ENCODE data around the gene ANKFY1.

ANKFY1 gene, protein sequence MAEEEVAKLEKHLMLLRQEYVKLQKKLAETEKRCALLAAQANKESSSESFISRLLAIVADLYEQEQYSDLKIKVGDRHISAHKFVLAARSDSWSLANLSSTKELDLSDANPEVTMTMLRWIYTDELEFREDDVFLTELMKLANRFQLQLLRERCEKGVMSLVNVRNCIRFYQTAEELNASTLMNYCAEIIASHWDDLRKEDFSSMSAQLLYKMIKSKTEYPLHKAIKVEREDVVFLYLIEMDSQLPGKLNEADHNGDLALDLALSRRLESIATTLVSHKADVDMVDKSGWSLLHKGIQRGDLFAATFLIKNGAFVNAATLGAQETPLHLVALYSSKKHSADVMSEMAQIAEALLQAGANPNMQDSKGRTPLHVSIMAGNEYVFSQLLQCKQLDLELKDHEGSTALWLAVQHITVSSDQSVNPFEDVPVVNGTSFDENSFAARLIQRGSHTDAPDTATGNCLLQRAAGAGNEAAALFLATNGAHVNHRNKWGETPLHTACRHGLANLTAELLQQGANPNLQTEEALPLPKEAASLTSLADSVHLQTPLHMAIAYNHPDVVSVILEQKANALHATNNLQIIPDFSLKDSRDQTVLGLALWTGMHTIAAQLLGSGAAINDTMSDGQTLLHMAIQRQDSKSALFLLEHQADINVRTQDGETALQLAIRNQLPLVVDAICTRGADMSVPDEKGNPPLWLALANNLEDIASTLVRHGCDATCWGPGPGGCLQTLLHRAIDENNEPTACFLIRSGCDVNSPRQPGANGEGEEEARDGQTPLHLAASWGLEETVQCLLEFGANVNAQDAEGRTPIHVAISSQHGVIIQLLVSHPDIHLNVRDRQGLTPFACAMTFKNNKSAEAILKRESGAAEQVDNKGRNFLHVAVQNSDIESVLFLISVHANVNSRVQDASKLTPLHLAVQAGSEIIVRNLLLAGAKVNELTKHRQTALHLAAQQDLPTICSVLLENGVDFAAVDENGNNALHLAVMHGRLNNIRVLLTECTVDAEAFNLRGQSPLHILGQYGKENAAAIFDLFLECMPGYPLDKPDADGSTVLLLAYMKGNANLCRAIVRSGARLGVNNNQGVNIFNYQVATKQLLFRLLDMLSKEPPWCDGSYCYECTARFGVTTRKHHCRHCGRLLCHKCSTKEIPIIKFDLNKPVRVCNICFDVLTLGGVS

GRCh38 chr17:4263282-4264215, at the start of gene ANKFY1:
ANKFY1 (minus strand) TSS chr17:4263979; CDS start chr17:4263941, 38 bp downstream.
- DNase-seq = peak; percentile 82

GRCh38 chr17:4310354-4311060, 46.7 kb upstream of the ANKFY1 start:
- no peak for DNase-seq

DNA sequence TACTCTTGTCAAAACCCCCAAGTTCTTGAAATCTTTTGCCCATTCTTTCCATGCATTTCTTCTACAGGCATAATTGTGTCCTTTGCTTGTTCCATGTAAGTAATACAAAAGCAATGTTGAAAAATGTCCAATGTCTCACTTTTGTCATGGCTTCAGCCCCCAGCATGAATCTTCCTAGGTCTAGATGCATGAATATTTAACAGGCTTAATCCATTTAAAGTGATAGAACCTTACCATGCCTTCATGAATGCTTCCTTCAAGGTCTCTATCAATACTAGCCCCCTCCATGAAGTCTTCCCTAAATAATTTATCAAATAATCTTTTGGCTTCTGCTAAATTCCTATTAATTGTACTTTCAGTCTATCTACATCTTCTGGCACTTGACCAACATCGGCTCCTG, 46.1 kb upstream of the ANKFY1 start:
- DNase-seq = no peak

DNA sequence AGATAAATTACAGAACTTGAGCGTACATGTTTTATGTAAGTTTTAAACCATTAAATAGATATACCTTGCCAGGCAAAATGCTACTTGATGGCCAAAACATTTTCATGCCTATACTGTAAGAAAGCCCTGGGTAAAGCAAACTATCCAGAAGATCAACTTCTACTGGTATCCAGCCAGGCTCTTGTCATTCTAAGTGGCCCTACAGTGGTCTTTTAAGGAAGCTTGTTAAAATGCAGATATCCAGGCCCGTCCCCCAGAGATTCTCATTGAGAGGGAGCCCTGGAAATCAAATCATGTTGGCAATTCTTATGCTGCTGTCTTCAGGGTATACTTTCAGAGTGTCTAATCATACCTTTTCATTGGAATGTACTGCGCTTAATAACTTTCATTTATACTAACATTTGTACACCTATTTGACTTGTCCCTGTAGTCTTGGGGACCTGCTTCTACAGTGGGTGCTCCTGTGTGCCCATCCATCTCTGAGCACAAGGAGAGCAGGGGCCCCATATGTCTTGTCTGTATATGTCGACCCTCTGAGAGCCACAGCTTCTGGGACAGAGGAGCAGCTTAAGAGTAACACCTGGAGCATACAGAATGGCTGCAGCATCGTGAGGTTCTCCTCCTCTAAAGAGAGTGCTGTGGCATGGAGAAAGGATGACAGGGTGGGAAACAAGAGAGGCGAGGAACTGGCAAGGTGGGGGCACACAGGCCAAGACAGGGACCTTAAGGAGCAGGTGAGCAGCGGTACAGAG, 43.6 kb upstream of the ANKFY1 start:
- DNase-seq = no peak

DNA sequence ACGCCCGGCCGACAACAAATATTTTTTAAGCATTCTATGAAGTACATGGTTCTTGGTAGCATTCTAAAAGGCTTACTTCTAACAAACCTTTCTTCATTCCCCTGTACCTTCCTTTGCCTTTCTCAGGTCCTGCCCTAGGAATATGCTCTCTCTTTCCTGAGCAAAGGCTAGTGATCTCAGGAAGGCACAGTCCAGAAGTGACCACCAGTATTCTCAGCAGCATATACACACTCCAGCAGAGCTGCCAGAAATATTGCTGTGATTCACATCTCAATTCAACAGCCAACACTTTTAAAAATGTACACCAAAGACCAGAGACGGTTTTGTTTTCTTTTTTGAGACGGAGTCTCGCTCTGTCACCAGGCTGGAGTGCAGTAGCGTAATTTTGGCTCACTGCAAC, 41.4 kb upstream of the ANKFY1 start:
- DNase-seq = no peak

GRCh38 chr17:4304417-4305027, 40.7 kb upstream of the ANKFY1 start:
- no peak for DNase-seq

DNA sequence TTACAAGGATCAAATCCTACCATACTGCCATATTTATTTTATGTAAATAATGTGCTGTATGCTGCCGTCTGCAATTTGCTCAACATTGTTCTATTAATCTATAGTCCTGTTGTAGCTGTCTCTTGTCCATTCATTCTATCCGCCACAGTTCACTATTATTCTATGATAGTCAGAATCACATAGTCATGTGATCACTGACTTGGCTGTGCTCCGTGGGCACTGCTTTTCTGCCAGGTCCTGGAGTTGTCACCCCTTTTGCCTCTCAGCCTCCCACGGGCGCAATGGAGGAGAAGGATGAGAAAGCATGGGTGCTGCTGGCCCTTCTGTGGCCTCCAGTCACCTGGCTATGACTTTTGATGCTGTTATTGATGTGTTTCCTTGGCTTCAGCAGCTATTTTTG, 37.3 kb upstream of the ANKFY1 start:
- no peak for DNase-seq

DNA sequence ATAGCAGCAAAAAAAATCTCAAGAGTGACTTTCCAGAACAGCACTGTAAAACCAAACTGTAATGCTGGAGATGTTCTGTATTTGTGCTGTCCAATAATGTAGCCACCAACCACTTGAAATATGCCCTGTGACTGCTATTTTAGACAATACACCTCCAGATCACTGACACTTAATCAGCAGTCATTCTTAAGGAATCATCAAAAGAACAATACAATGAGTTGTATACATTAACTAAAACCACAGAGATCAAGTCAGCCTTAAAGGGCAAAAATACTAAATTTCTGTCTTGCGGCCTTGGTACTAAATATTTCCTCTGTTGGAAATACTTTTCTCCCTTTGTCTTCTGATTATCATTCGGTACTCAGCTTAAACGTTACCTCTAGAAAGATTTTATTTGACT, 33.6 kb upstream of the ANKFY1 start:
- DNase-seq = no peak

DNA sequence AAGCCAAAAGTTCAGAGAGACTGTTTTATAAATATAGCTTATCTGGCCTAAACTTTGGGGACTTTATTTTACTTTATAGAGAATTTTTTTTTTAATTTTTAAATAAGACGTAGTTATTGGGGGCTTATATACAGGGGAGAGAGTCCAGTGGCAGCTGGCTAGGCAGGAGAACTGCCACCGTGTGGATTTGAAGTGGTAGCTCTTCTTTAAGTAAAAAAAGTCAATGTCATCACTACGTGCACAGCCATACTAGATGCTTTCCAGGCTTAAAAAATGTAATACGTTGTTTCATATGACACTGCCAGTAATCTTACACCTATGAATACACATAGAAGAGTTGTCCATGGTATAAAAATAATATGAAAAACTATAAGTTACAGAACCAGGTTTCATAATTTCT, 31.9 kb upstream of the ANKFY1 start:
- DNase-seq = no peak

- no peak for DNase-seq
These were observed 29.8 kb upstream of the ANKFY1 start for GRCh38 chr17:4293572-4293971.

DNA sequence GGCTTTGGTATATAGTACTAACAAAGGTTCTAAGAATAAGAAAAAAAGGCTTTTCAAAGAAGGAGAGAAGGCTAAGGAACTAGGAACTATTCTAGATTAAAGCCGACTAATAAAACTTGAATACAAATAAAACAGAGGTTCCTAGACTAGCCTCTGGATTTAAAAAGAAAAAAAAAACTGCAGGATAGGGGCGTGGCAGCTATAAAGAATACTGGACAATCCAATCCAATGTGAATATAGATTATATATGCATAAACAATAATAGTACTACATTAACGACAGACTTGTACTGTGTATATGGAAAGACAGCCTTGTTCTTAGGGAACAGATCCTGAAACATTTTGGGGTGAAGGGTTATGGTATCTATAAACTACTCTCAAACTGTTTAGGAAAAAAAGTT, 23.9 kb upstream of the ANKFY1 start:
- no peak for DNase-seq

DNA sequence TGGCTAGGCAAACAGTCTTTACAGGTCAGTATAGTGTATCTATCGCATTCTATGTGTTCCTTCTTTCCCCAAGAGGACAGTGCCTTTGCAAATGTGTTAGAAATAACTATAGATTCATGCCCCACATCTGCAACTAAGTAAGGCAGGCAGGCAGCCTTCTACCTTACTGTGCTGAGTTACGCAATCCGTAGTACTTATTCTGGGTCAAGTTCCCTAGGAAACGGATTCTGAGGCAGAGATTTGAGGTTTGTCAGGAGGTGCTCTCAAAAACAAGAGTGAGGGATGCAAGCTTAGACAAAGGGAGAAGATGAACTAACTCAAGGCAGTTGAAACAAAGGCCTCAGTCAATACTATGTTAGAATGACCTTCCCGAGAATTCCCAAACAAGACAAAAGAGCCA, 12.7 kb upstream of the ANKFY1 start:
- no peak for DNase-seq

DNA sequence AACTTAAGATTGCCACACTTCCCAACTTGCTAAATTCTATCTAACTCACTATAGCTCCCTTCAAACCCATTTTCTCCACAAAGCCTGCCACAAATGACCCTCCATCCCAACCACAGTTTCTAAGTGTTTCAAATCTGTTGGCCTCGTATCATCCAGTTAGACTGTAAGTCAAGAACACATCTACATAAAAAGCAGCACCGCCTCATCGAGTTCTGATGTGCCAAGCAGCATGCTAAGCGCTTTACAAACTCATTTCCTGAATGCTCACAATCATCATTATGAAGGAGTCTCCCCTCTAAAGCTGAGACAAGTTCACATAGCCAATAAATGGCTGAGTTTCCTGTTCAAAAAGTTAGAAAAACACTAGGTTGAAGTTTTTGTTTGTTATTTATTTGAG, 9.2 kb upstream of the ANKFY1 start:
- DNase-seq = no peak

DNA sequence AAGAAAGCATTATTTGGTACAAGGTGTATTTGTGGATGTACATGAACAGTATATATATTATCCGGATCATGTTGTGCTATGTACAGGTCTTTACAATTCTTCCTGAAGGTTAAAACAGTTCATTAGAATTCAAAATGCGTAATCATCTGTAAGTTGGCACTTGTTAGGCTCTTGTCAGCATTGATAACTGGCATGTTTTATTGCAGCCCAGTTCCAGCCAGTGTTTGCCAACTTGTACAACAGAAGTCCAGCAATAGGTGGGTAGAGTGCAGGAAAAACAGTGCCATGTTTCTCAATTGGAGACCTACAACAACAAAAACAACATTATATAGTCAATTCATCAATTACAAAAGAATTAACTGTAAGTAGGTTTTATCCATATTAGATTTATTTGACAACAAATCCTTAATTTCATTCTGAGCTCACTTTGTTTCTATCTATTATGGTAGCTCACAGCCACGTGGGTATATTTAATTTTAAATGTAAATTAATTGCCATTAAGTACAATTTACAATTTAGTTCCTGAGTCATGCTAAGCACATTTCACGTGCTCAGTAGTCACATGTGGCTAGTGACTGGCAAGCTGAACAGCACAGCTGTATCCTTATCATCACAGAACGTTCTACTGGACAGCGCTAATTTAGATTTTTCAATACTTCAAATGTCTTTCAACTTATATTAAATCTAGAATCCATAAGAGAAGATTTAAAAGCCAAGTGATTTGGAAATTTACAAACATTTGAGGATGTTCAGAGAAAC, 8.6 kb upstream of the ANKFY1 start:
- no peak for DNase-seq

DNA sequence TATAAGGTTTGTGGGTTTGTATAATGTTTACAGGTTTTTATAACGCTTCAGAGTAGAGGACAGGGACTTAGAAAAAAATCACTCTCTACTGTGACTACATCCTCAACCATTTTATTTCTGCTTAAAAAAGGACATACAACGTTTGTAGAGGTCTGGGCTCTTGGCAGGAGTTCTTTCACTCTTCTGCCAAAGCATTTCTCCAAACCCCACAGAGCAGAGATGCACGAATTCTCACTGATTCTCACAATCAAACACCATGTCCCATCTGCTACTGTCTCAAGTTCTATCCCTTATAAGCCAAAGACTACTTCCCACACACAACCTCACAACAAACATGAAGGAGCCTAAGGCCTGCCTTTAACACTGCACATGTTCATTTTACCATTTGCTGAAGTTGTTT, 7.0 kb upstream of the ANKFY1 start:
- no peak for DNase-seq

DNA sequence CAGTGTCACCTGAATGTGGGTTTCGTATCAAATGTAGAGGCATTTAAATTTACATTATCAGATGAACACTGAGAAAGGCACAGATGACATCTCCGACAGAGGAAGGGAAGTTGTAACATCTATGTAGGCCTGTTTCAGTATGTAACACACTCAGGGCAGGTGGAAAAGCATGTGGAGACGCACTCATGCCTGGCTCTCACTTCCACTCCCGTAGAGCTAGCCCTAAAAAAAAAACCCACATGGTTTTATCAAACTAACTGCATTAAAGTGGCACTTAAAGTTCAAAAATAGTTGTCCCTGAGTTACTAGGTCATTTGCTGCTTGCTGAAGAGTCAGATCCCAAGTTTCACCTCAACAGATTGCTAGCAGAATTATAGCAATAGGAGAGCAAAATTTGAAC, 6.1 kb upstream of the ANKFY1 start:
- DNase-seq = no peak

GRCh38 chr17:4267402-4267801, 3.6 kb upstream of the ANKFY1 start:
- no peak for DNase-seq

DNA sequence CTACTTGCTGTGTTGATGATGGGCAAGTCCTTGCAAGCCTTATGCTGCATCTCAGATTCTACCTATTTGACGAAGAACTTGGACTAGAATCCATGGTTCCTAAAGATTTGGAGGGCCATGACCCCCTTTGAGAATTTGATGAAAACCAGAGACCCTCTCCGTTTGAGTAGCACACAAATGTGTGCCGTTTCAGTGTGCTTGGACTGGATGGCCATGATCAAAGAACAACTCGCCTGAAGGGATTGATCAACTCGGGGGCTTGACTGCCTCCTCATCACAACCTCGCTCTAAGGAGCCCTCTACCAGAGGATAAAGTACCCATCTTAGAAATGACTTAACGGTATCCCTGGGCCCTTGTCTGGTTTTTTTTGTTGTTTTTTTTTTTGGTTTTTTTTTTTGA, 2.8 kb upstream of the ANKFY1 start:
- DNase-seq = no peak

DNA sequence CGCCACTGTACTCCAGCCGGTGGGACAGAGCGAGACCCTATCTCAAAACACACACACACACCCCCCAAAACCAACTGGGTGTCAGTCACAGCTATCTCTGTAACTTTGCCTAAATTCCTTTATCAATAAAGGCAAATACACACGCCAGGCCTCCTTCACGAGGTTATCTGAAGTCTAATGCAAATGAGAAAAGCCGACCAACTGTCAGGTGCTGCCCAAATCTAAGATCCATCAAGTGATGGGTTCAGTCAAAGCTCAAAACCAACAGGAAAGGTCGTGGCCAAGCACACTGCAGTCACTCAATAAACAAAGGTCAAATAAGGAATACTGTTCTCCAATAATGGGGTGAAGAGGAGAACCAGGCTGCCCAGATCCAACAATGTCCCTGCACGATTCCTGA, 1.1 kb downstream of the ANKFY1 start:
- no peak for DNase-seq

GRCh38 chr17:4261452-4261851, 2.3 kb downstream of the ANKFY1 start:
- no peak for DNase-seq

Data from DMS 273 treated with DMSO at 0.1 percent for 48 hours (cell line).